Panc1 (cell line): ENCODE results near the gene CACNA1D. TPM values are rescaled to one million over a fixed set of nuclear protein-coding genes. Genes with fewer than 3 reads are reported as not detected.

Experiments used
- ATAC-seq: fragments of 200-7000 bp; cut with Tn5 transposase; 2 replicates; pipeline ENCODE4 v1.9.1; 2020; ENCODE audit warnings: mild to moderate bottlenecking, moderate library complexity
- BruUV-seq: library from RNA; stranded (reverse); fragments of 400-500 nt; replicated peaks from 2 replicates; lab custom pipeline; 2021; lab: Mats Ljungman, UMichigan
- CTCF ChIA-PET: fragments of 300-600 bp; sonication (Branson Sonifier 250); formaldehyde crosslinking; loops from one replicate; lab custom pipeline; 2022; ENCODE audit warnings: antibody characterized with exemption; lab: Charles Lee
- POLR2A ChIA-PET: fragments of 300-600 bp; sonication (Branson Sonifier 250); formaldehyde crosslinking; loops from one replicate; lab custom pipeline; 2022; ENCODE audit warnings: antibody characterized with exemption; lab: Charles Lee
- DNase-seq: peaks from one replicate; pipeline ENCODE4 v3.0.0-alpha.2; 2010; ENCODE audit warnings: low read depth, low spot score
- H3K27ac ChIP-seq: 2 replicates; pipeline ENCODE4 v1.5.1; 2011; ENCODE audit warnings: mild to moderate bottlenecking, low read length, inconsistent platforms
- H3K27me3 ChIP-seq: fragments of 200-500 bp; sonication (Bioruptor generic); 2 replicates; pipeline ENCODE4 v1.6.0; 2014; ENCODE audit warnings: low read length, inconsistent platforms; ENCODE audit not compliant: control insufficient read depth, insufficient read depth
- H3K36me3 ChIP-seq: fragments of 200-500 bp; sonication (Bioruptor generic); 2 replicates; pipeline ENCODE4 v1.5.1; 2014; ENCODE audit warnings: inconsistent platforms, mild to moderate bottlenecking, low read length, moderate library complexity; ENCODE audit not compliant: control insufficient read depth, insufficient read depth
- H3K4me1 ChIP-seq: 2 replicates; pipeline ENCODE4 v1.5.1; 2011; ENCODE audit warnings: inconsistent platforms, mild to moderate bottlenecking, low read length, moderate library complexity; ENCODE audit not compliant: control insufficient read depth, insufficient read depth
- H3K4me3 ChIP-seq, 2 experiments: 2 replicates each; pipeline ENCODE4 v1.5.1; 2011 to 2012; ENCODE audit warnings: low read depth in 2 of 2, low read length in 2 of 2, mild to moderate bottlenecking in 2 of 2, inconsistent platforms in 1 of 2, moderate library complexity in 1 of 2
- H3K9me3 ChIP-seq: fragments of 200-500 bp; sonication (Bioruptor generic); 2 replicates; pipeline ENCODE4 v1.5.1; 2014; ENCODE audit warnings: low read depth, mild to moderate bottlenecking, inconsistent platforms, low read length, moderate library complexity; ENCODE audit not compliant: control insufficient read depth, insufficient read depth
- POLR2AphosphoS5 ChIP-seq: IDR thresholded peaks from 2 replicates; pipeline ENCODE4 v1.6.1; 2012; ENCODE audit warnings: mild to moderate bottlenecking, low read depth, low read length, moderate library complexity
- SIN3A ChIP-seq: IDR thresholded peaks from 2 replicates; pipeline ENCODE4 v1.6.1; 2012; ENCODE audit warnings: low read depth, mild to moderate bottlenecking, low read length, moderate library complexity, borderline replicate concordance; ENCODE audit not compliant: insufficient read depth
- TCF7L2 ChIP-seq: IDR thresholded peaks from 2 replicates; pipeline ENCODE4 v1.6.1; 2011; ENCODE audit warnings: mild to moderate bottlenecking, low read depth, low read length, inconsistent platforms
- in situ Hi-C: cut with HindIII; loops from 2 replicates; pipeline ENCODE4 v1.10.0; 2016; ENCODE audit warnings: low sequenced_read_pairs, low pct_unique_long_range_greater_than_20kb
- intact Hi-C: fragments of 100-400 bp; cut with micrococcal nuclease; formaldehyde crosslinking; loops from one replicate; pipeline ENCODE4 v1.10.0; 2022; ENCODE audit not compliant: unreplicated experiment
- total RNA-seq: library from RNA; stranded (reverse); gene quantifications from one replicate; pipeline ENCODE4 v1.2.1, GENCODE V29; 2021; ENCODE audit not compliant: unreplicated experiment
- TF ChIP-seq, protein P1 (sequence below): fragments of 450-650 bp; IDR thresholded peaks from 2 replicates; pipeline ENCODE4 v1.5.1; 2017; ENCODE audit warnings: mild to moderate bottlenecking
- TF ChIP-seq, protein P2 (sequence below), 2 experiments: IDR thresholded peaks; 2 replicates each; pipeline ENCODE4 v1.6.1; 2011 to 2012; ENCODE audit warnings: low read depth in 2 of 2, control low read depth in 1 of 2, low read length in 1 of 2, mild to moderate bottlenecking in 1 of 2, moderate library complexity in 1 of 2; ENCODE audit not compliant: insufficient read depth in 1 of 2

Gene CACNA1D
- total RNA-seq, 1 experiment from 2014 or later = 23.0 TPM

DNA sequence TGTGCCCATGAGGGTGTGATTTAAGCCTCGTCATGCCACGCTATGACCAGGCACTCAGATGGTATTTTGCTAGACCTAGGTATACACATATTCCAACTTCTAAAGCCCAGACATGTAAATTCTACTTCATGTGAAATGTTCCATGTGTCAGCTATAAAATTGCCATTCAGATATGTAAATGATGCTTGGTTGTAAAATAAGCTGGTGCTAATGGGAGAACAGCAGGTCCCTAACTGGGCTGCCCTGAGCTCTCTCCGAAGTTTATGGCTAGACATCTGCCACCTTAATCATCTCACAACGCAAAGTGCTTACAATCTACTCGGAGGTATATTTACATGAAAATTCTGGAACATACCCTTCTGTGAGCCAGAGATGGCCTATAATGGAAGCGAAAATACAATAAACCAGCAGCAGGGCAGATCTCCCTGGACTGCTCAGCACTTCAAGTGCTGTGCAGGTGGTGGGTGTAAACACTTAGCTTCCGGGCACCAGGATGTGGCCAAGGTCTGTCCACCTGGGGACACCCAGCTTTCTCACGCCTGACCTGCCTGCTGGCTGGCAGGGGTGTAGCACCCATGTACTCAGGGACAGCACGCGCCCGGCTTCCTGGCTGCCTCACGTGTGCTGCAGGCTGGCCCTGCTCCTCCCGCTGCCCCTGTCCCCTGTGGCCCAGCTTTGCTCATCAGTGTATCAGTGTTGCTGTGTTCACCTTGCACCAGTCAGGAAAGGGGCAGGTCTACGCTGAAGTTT is 269.8 kb downstream of the CACNA1D start:
- Histone ChIP-seq H3K27ac (no peak overlapping the region), H3K9me3 (no peaks in the 10 kb centered on the region), H3K27me3 (no peaks in the 10 kb centered on the region), H3K4me3 (no peak overlapping the region), H3K4me1 (no peaks in the 10 kb centered on the region), H3K36me3 (no peaks in the 10 kb centered on the region)
- ATAC-seq (no peak), DNase-seq (no peak)
- ChIA-PET POLR2A (no interaction called here), CTCF (no interaction called here)
- TF ChIP-seq, protein P1, sequence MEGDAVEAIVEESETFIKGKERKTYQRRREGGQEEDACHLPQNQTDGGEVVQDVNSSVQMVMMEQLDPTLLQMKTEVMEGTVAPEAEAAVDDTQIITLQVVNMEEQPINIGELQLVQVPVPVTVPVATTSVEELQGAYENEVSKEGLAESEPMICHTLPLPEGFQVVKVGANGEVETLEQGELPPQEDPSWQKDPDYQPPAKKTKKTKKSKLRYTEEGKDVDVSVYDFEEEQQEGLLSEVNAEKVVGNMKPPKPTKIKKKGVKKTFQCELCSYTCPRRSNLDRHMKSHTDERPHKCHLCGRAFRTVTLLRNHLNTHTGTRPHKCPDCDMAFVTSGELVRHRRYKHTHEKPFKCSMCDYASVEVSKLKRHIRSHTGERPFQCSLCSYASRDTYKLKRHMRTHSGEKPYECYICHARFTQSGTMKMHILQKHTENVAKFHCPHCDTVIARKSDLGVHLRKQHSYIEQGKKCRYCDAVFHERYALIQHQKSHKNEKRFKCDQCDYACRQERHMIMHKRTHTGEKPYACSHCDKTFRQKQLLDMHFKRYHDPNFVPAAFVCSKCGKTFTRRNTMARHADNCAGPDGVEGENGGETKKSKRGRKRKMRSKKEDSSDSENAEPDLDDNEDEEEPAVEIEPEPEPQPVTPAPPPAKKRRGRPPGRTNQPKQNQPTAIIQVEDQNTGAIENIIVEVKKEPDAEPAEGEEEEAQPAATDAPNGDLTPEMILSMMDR = no peak
- TF ChIP-seq POLR2AphosphoS5 (no peak), SIN3A (no peak), TCF7L2 (no peak)
- TF ChIP-seq, protein P2, sequence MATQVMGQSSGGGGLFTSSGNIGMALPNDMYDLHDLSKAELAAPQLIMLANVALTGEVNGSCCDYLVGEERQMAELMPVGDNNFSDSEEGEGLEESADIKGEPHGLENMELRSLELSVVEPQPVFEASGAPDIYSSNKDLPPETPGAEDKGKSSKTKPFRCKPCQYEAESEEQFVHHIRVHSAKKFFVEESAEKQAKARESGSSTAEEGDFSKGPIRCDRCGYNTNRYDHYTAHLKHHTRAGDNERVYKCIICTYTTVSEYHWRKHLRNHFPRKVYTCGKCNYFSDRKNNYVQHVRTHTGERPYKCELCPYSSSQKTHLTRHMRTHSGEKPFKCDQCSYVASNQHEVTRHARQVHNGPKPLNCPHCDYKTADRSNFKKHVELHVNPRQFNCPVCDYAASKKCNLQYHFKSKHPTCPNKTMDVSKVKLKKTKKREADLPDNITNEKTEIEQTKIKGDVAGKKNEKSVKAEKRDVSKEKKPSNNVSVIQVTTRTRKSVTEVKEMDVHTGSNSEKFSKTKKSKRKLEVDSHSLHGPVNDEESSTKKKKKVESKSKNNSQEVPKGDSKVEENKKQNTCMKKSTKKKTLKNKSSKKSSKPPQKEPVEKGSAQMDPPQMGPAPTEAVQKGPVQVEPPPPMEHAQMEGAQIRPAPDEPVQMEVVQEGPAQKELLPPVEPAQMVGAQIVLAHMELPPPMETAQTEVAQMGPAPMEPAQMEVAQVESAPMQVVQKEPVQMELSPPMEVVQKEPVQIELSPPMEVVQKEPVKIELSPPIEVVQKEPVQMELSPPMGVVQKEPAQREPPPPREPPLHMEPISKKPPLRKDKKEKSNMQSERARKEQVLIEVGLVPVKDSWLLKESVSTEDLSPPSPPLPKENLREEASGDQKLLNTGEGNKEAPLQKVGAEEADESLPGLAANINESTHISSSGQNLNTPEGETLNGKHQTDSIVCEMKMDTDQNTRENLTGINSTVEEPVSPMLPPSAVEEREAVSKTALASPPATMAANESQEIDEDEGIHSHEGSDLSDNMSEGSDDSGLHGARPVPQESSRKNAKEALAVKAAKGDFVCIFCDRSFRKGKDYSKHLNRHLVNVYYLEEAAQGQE (IDR thresholded peaks at IDR 0.05; ENCODE audit: insufficient read depth in 1 of 2, low read depth in 2 of 2, low read length in 1 of 2) = no peak
- in situ Hi-C loops = no loop called here
- intact Hi-C loops = no loop called here
- BruUV-seq = no TSS peak

DNA sequence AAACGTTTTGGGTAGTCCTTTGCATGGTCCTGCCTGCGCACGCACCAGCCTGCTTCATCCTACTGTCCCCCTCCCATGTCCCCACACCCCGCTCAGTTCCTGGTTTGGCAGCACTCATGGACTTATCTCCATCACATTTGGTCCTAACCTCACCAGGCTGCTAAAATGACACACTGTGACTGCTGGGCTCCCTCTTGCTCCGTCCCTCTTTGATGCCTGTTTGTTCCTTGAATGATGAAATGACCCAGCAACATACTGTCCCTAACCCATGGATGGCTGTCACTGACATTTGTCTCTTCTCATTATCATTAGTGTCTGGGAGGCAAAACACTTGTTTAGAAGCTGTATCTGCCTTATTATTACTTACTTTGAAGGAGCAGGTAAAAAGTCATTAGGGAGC is 271.3 kb downstream of the CACNA1D start:
- Histone ChIP-seq H3K27ac (no peak overlapping the region), H3K27me3 (no peaks in the 10 kb centered on the region), H3K9me3 (no peaks in the 10 kb centered on the region), H3K36me3 (no peaks in the 10 kb centered on the region), H3K4me3 (no peak overlapping the region), H3K4me1 (no peaks in the 10 kb centered on the region)
- in situ Hi-C loops (no loop called here), intact Hi-C loops (no loop called here)
- no TSS peak for BruUV-seq
- ChIA-PET POLR2A (no interaction called here), CTCF (no interaction called here)
- TF ChIP-seq, protein P2 (IDR thresholded peaks at IDR 0.05; ENCODE audit: insufficient read depth in 1 of 2, low read depth in 2 of 2, low read length in 1 of 2) = no peak
- TF ChIP-seq POLR2AphosphoS5 = no peak
- DNase-seq (no peak), ATAC-seq (no peak)
